IMR-90 (cell line): Measurements from ENCODE around the gene KAT6B. TPM values are rescaled to one million over a fixed set of nuclear protein-coding genes. Genes with fewer than 3 reads are reported as not detected.

ENCODE experiments used
- ATAC-seq: fragments of 200-7000 bp; cut with Tn5 transposase; 2 replicates; pipeline ENCODE4 v1.9.1; 2020; ENCODE audit warnings: low read depth, mild to moderate bottlenecking, moderate library complexity
- BruUV-seq: library from RNA; stranded (reverse); fragments of 400-500 nt; replicated peaks from 2 replicates; lab custom pipeline; 2021; lab: Mats Ljungman, UMichigan
- CTCF ChIA-PET: fragments of 300-600 bp; formaldehyde crosslinking; extraction: SDS; loops from one replicate; lab custom pipeline; 2021; ENCODE audit warnings: antibody characterized with exemption; lab: Yijun Ruan, JAX
- POLR2A ChIA-PET: fragments of 300-600 bp; sonication (Branson Sonifier 250); formaldehyde crosslinking; loops from one replicate; lab custom pipeline; 2022; ENCODE audit warnings: antibody characterized with exemption; ENCODE audit not compliant: unreplicated experiment; lab: Charles Lee
- DNase-seq: peaks from one replicate; pipeline ENCODE4 v3.0.0; 2013
- H2AFZ ChIP-seq: replicated peaks from 2 replicates; pipeline ENCODE3; 2013; ENCODE audit warnings: low read length, mild to moderate bottlenecking; ENCODE audit not compliant: poor library complexity
- H2AK5ac ChIP-seq: 2 replicates; pipeline ENCODE4 v1.6.1; 2013; ENCODE audit warnings: low read depth, low read length, inconsistent platforms
- H2AK9ac ChIP-seq: replicated peaks from 2 replicates; pipeline ENCODE3; 2013; ENCODE audit warnings: mild to moderate bottlenecking, low read depth, low read length, moderate library complexity; ENCODE audit not compliant: poor library complexity
- H2BK120ac ChIP-seq: 2 replicates; pipeline ENCODE4 v1.6.1; 2013; ENCODE audit warnings: low read depth, low read length, inconsistent platforms
- H2BK15ac ChIP-seq: 3 replicates; pipeline ENCODE4 v1.6.1; 2013; ENCODE audit warnings: low read depth, low read length, inconsistent platforms
- H2BK20ac ChIP-seq: 2 replicates; pipeline ENCODE4 v1.6.1; 2013; ENCODE audit warnings: low read depth, mild to moderate bottlenecking, inconsistent platforms, low read length, moderate library complexity
- H2BK5ac ChIP-seq: 2 replicates; pipeline ENCODE4 v1.6.1; 2013; ENCODE audit warnings: mild to moderate bottlenecking, low read depth, low read length, inconsistent platforms; ENCODE audit not compliant: poor library complexity, severe bottlenecking
- H3K14ac ChIP-seq: replicated peaks from 2 replicates; pipeline ENCODE4 v1.6.1; 2013; ENCODE audit warnings: low read depth, low read length, inconsistent platforms
- H3K18ac ChIP-seq: 2 replicates; pipeline ENCODE4 v1.6.1; 2013; ENCODE audit warnings: low read depth, low read length, control low read depth
- H3K23ac ChIP-seq: 2 replicates; pipeline ENCODE4 v1.6.1; 2013; ENCODE audit warnings: low read depth, low read length, inconsistent platforms
- H3K27ac ChIP-seq: 2 replicates; pipeline ENCODE4 v1.5.1; 2013; ENCODE audit warnings: mild to moderate bottlenecking, control low read depth, low read length; ENCODE audit not compliant: insufficient read depth
- H3K27me3 ChIP-seq: 2 replicates; pipeline ENCODE4 v1.6.1; 2013; ENCODE audit warnings: low read length; ENCODE audit not compliant: control insufficient read depth, insufficient read depth
- H3K36me3 ChIP-seq: 2 replicates; pipeline ENCODE4 v1.6.1; 2013; ENCODE audit warnings: low read length, mixed read lengths; ENCODE audit not compliant: control insufficient read depth, insufficient read depth
- H3K4ac ChIP-seq: 2 replicates; pipeline ENCODE4 v1.6.1; 2013; ENCODE audit warnings: low read depth, low read length, inconsistent platforms
- H3K4me1 ChIP-seq: 2 replicates; pipeline ENCODE4 v1.6.1; 2013; ENCODE audit warnings: low read length, mixed read lengths; ENCODE audit not compliant: control insufficient read depth, insufficient read depth
- H3K4me2 ChIP-seq: 2 replicates; pipeline ENCODE4 v1.6.1; 2013; ENCODE audit warnings: low read depth, mild to moderate bottlenecking, control low read depth, low read length, moderate library complexity
- H3K4me3 ChIP-seq: 2 replicates; pipeline ENCODE4 v1.5.1; 2013; ENCODE audit warnings: low read depth, mild to moderate bottlenecking, control low read depth, low read length, moderate library complexity; ENCODE audit not compliant: insufficient read depth
- H3K56ac ChIP-seq: 2 replicates; pipeline ENCODE4 v1.6.1; 2013; ENCODE audit warnings: low read length, inconsistent platforms; ENCODE audit not compliant: insufficient read depth; ENCODE audit errors: extremely low read depth
- H3K79me1 ChIP-seq, 2 experiments: 2 replicates each; pipeline ENCODE4 v1.6.1; 2013; ENCODE audit warnings: low read length in 2 of 2, inconsistent platforms in 1 of 2, low read depth in 1 of 2
- H3K9ac ChIP-seq: 2 replicates; pipeline ENCODE4 v1.6.1; 2013; ENCODE audit warnings: low read depth, low read length, control low read depth
- H3K9me1 ChIP-seq: 2 replicates; pipeline ENCODE4 v1.6.1; 2013; ENCODE audit warnings: low read length, inconsistent platforms; ENCODE audit not compliant: insufficient read depth
- H3K9me3 ChIP-seq: 2 replicates; pipeline ENCODE4 v1.6.1; 2013; ENCODE audit warnings: low read length; ENCODE audit not compliant: control insufficient read depth, insufficient read depth
- H4K20me1 ChIP-seq: 2 replicates; pipeline ENCODE4 v1.6.1; 2013; ENCODE audit warnings: low read length, inconsistent platforms; ENCODE audit not compliant: insufficient read depth
- H4K5ac ChIP-seq: 2 replicates; pipeline ENCODE4 v1.6.1; 2013; ENCODE audit warnings: mild to moderate bottlenecking, low read depth, low read length, control low read depth
- H4K8ac ChIP-seq, 2 experiments: 2 replicates each; pipeline ENCODE4 v1.6.1; 2013; ENCODE audit warnings: low read depth in 2 of 2, low read length in 2 of 2, control low read depth in 1 of 2, inconsistent platforms in 1 of 2
- H4K91ac ChIP-seq: 2 replicates; pipeline ENCODE4 v1.6.1; 2013; ENCODE audit warnings: low read depth, low read length, inconsistent platforms; ENCODE audit not compliant: insufficient read depth
- MXI1 ChIP-seq: IDR thresholded peaks from 2 replicates; pipeline ENCODE4 v1.6.1; 2012; ENCODE audit warnings: low read depth, mild to moderate bottlenecking, low read length, moderate library complexity, borderline replicate concordance
- NFE2L2 ChIP-seq: fragments of 150-350 bp; IDR thresholded peaks from 2 replicates; pipeline ENCODE4 v1.6.1; 2016; ENCODE audit warnings: low read depth, mild to moderate bottlenecking, low read length
- RAD21 ChIP-seq: IDR thresholded peaks from 2 replicates; pipeline ENCODE4 v1.6.1; 2012; ENCODE audit warnings: low read length, improper control_type of control experiment
- RFX5 ChIP-seq: IDR thresholded peaks from 2 replicates; pipeline ENCODE4 v1.8.0; 2012; ENCODE audit warnings: low read depth, mild to moderate bottlenecking, low read length, moderate library complexity
- SMC3 ChIP-seq: fragments of 150-350 bp; IDR thresholded peaks from 2 replicates; pipeline ENCODE4 v1.6.1; 2016; ENCODE audit warnings: low read depth, mild to moderate bottlenecking, antibody characterized with exemption, low read length, moderate library complexity
- WGBS, 2 experiments: methylation state at CpG; one replicate each; pipeline versions ENCODE4 v1.1.5 to v1.1.7; 2013; ENCODE audit warnings: missing lambda C conversion rate in 2 of 2; ENCODE audit not compliant: insufficient read length in 1 of 2; ENCODE audit errors: extremely low coverage in 2 of 2; 5-methylcytosine and 5-hydroxymethylcytosine counted together
- dilution Hi-C: fragments of 300-500 bp; cut with HindIII; formaldehyde crosslinking; loops from one replicate; pipeline ENCODE4 v1.14.3; 2018; ENCODE audit warnings: low sequenced_read_pairs; ENCODE audit not compliant: unreplicated experiment
- in situ Hi-C: fragments of 300-500 bp; cut with MboI; formaldehyde crosslinking; loops from 3 replicates; pipeline ENCODE4 v1.14.3; 2019; ENCODE audit warnings: low sequenced_read_pairs, inconsistent platforms, mixed read lengths
- intact Hi-C: fragments of 100-400 bp; cut with micrococcal nuclease; formaldehyde crosslinking; loops from 2 replicates; pipeline ENCODE4 v1.10.0; 2022
- polyA plus RNA-seq, 3 experiments: library from polyadenylated mRNA; depleted of rRNA; stranded (reverse); fragments of >200 nt; gene quantifications; 2 replicates each; pipeline ENCODE4 v1.2.3, GENCODE V29; 2012; ENCODE audit warnings: low replicate concordance in 1 of 3
- total RNA-seq: library from RNA; depleted of rRNA; stranded (reverse); fragments of >200 nt; gene quantifications from 2 replicates; pipeline ENCODE4 v1.2.3, GENCODE V29; 2012
- TF ChIP-seq, protein P1 (sequence below): conservative IDR thresholded peaks from 2 replicates; pipeline ENCODE4 v1.5.1; 2012; ENCODE audit warnings: mild to moderate bottlenecking, low read depth, low read length, improper control_type of control experiment

Gene KAT6B
- total and polyA plus RNA-seq, 2 of the 4 experiments (the other 2 are of a cell fraction), result 8.8 to 28.1 TPM

- peaks cover 2% of the 10 kb centered on the region; the same call in 1 of the 2 replicates for H3K36me3 ChIP-seq
- no peak overlapping the region for H3K18ac ChIP-seq
- H2BK120ac ChIP-seq, result no peak overlapping the region
- peaks cover 7% of the 10 kb centered on the region; the same call in 1 of the 2 replicates for H3K4me1 ChIP-seq
- H3K23ac ChIP-seq, result no peak overlapping the region
- H3K9me3 ChIP-seq, result no peaks in the 10 kb centered on the region
- H3K4ac ChIP-seq, result no peak overlapping the region
- H2BK5ac ChIP-seq, result no peak overlapping the region
- BruUV-seq, result no TSS peak
- no peak overlapping the region for H2AK5ac ChIP-seq
- no peak overlapping the region for H3K4me3 ChIP-seq
- no peak overlapping the region for H2BK20ac ChIP-seq
- peaks cover 40 to 75% of the 10 kb centered on the region in 2 experiments for H3K79me1 ChIP-seq
- no peak overlapping the region for H2AFZ ChIP-seq
- no peak for TF ChIP-seq MXI1
- TF ChIP-seq RAD21, result no peak
- TF ChIP-seq, protein P1, sequence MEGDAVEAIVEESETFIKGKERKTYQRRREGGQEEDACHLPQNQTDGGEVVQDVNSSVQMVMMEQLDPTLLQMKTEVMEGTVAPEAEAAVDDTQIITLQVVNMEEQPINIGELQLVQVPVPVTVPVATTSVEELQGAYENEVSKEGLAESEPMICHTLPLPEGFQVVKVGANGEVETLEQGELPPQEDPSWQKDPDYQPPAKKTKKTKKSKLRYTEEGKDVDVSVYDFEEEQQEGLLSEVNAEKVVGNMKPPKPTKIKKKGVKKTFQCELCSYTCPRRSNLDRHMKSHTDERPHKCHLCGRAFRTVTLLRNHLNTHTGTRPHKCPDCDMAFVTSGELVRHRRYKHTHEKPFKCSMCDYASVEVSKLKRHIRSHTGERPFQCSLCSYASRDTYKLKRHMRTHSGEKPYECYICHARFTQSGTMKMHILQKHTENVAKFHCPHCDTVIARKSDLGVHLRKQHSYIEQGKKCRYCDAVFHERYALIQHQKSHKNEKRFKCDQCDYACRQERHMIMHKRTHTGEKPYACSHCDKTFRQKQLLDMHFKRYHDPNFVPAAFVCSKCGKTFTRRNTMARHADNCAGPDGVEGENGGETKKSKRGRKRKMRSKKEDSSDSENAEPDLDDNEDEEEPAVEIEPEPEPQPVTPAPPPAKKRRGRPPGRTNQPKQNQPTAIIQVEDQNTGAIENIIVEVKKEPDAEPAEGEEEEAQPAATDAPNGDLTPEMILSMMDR, result no peak
- no peak for TF ChIP-seq NFE2L2
- TF ChIP-seq SMC3, result no peak
- no peak for TF ChIP-seq RFX5
- no peak overlapping the region for H3K4me2 ChIP-seq
- no peak overlapping the region for H2BK15ac ChIP-seq
- H4K8ac ChIP-seq, result no peak overlapping the region
- H3K56ac ChIP-seq, result no peak overlapping the region
- no peak overlapping the region for H3K14ac ChIP-seq
- peaks cover 6% of the 10 kb centered on the region for H3K9me1 ChIP-seq
- in situ Hi-C loops, result no loop called here
- H2AK9ac ChIP-seq, result no peak overlapping the region
- ATAC-seq, result no peak
- intact Hi-C loops, result no loop called here
- POLR2A ChIA-PET, result no interaction called here
- no peak overlapping the region for H4K5ac ChIP-seq
- H4K91ac ChIP-seq, result no peak overlapping the region
- no peak overlapping the region for H3K27ac ChIP-seq
- WGBS, 2 experiments, result no CpG with 5 or more reads among the region's 1 CpG
- H4K20me1 ChIP-seq, result peaks cover 20% of the 10 kb centered on the region
- no peak for DNase-seq
- H3K9ac ChIP-seq, result no peak overlapping the region
- CTCF ChIA-PET, result no interaction called here
- no peaks in the 10 kb centered on the region for H3K27me3 ChIP-seq
- dilution Hi-C loops, result no loop called here
Measured at GRCh38 chr10:74859546-74859945, 33.1 kb downstream of the KAT6B start.
